ENCODE measurements around the gene TMEM179.
"Not testable (repeated sequence)": the region's sequence is repeated elsewhere in the genome, so short reads cannot be mapped to it uniquely, and the experiment has no call there.

DNA sequence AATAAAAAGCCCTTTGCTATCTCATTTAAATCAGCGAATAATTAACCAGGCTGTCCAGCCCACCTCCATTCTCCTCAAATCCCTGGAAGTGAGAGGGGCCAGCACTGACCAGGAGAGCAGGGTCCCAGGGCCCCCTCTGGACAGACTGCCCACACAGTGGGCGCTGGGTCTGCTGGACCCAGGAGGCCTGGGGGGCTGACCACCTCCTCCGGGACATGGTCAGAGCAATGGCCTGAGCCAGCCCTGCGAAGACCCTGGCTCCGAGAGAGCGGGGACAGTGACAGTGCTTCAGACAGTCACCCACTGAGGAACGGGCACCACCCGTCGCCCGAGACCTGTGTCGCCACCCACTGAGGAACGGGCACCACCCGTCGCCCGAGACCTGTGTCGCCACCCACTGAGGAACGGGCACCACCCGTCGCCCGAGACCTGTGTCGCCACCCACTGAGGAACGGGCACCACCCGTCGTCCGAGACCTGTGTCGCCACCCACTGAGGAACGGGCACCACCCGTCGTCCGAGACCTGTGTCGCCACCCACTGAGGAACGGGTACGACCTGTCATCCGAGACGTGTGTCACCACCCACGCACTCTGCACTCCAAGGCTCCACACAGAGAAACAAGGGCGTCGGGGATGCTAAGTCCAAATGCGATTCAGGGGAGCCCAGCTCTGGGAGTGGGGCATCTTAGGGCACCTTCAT is 32.4 kb upstream of the TMEM179 start:
- TF ChIP-seq EZH2 (IDR thresholded peaks at IDR 0.05); POLR2AphosphoS5 (IDR thresholded peaks at IDR 0.05; ENCODE audit: borderline replicate concordance, low read depth, low read length); FOXP2 (optimal IDR thresholded peaks at IDR 0.05; ENCODE audit: control extremely low read depth, extremely low read length, insufficient read depth): not testable (repeated sequence)
